DMS79 (cell line): ENCODE results near the gene RAB33B.

Experiments used
- DNase-seq: peaks from one replicate; lab custom pipeline; 2025; lab: John Stamatoyannopoulos, UW

The RAB33B gene

GRCh38 chr4:139508581-139509237 is 54.8 kb downstream of the RAB33B start:
- no peak for DNase-seq

GRCh38 chr4:139509727-139510410 is 55.9 kb downstream of the RAB33B start:
- DNase-seq, result no peak

DNA sequence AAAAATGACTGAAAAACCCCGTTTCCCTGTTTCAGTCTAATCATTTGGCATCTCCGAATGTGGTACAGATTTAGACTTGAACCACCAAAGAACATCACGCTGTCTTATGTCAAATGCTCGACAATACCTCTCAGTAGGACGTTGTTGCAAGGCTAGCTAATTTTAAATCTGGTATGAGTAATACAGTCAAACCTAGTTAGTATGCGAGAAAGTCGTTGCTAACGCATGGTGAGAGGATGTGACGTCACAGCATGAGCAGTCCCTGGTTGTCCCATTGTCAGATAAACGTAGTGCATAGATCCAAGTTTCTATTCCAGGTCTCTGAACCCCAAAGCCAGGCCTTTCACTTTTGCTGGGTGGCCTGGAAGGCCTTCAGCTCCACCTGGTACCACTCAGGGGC is 57.4 kb downstream of the RAB33B start:
- no peak for DNase-seq

- no peak for DNase-seq
Observed at GRCh38 chr4:139514382-139515059, 60.6 kb downstream of the RAB33B start.

- DNase-seq, result no peak
Observed at GRCh38 chr4:139515531-139515958, 61.6 kb downstream of the RAB33B start.

DNA sequence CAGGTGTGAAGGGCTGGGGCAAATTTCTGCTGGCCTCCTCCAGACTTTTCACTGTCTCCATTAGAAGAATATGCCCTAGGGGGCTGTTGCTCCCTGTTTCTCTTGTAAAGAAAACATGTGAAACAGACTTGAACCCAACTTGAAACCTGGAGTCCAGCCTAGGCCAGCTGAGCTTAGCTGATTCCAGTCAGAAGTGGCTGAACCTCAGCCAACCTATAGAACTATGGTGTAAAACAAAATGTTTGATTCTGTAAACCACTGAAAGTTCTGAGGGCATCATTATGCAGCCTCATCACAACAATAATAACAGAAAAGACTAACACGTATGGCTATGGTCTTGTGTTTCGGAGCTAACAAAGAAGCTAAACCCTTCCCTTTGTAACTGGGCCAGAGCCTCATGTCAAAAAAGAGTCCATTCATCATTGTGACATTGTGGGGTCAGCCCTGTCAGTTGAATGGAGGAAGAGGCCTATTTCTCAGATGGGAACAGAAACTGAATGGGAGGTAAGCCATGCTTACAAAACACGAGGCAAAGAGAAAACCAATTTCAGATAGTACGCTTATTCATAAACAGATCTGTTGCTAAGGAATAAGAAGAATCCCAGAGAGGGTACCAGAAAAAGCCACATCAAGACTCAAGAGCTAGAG is 68.0 kb downstream of the RAB33B start:
- no peak for DNase-seq

- DNase-seq, result no peak
Observed at GRCh38 chr4:139522457-139522856, 68.5 kb downstream of the RAB33B start.

- DNase-seq, result peak; percentile 15
Observed at GRCh38 chr4:139523076-139523475, 69.2 kb downstream of the RAB33B start.

DNA sequence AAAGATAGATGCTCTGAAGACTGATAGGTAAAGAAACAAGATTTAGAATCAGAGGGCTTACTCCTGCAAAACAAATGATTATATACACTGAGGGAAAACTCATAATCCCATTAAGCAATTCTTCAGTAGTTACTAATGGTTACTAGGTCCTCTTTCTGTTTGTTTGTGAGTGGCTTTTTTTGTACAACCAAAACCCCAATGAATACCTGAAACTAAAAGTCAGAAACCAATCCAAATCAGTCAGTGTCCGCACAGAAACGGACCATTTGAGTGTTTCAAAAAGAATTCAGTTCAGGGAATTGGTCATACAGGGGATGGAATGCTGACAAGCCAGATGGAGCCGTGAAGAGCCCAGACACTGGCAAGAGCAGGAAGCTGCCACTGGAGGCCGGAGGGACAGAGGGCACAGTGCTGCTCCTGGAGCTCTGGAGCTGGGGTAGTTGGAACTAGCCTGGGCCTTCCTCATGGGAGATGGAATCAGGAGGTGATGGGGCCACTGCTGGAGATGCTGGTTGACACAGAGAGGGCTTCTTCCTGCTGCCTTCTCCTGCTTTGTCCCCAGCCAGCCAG is 70.2 kb downstream of the RAB33B start:
- no peak for DNase-seq

- no peak for DNase-seq
Observed at GRCh38 chr4:139525414-139525813, 71.5 kb downstream of the RAB33B start.
